Lower lobe of right lung (tissue), 2 donors: ENCODE data around the gene CEP20. TPM values are rescaled to one million over a fixed set of nuclear protein-coding genes. Genes with fewer than 3 reads are reported as not detected.
A peak's percentile ranks its signal among the peaks of the same experiment; 100 is the strongest.

ENCODE experiments used
- ATAC-seq, 2 donors: fragments of 200-7000 bp; cut with Tn5 transposase; one replicate each; pipeline ENCODE4 v1.9.1; 2020 to 2022; ENCODE audit warnings: mild to moderate bottlenecking in 2 of 2, moderate library complexity in 2 of 2
- DNase-seq: peaks from one replicate; pipeline ENCODE4 v3.0.0-alpha.2; 2020
- H3K27ac ChIP-seq: fragments of 200-600 bp; one replicate; pipeline ENCODE4 v1.8.0; 2022
- H3K27me3 ChIP-seq: fragments of 200-600 bp; one replicate; pipeline ENCODE4 v1.8.0; 2022; ENCODE audit warnings: low read depth
- H3K36me3 ChIP-seq: fragments of 200-600 bp; one replicate; pipeline ENCODE4 v1.8.0; 2022; ENCODE audit warnings: mild to moderate bottlenecking
- H3K4me1 ChIP-seq: fragments of 200-600 bp; one replicate; pipeline ENCODE4 v1.8.0; 2022
- H3K4me3 ChIP-seq: fragments of 200-600 bp; one replicate; pipeline ENCODE4 v1.8.0; 2022; ENCODE audit warnings: mild to moderate bottlenecking
- H3K9me3 ChIP-seq: fragments of 200-600 bp; one replicate; pipeline ENCODE4 v1.8.0; 2022
- CTCF ChIP-seq: fragments of 200-600 bp; IDR thresholded peaks from one replicate; pipeline ENCODE4 v1.8.0; 2022; ENCODE audit warnings: antibody characterized with exemption, mild to moderate bottlenecking
- intact Hi-C: fragments of 100-400 bp; cut with DNase I; formaldehyde crosslinking; loops from one replicate; pipeline ENCODE4 v1.11.0; 2022
- total RNA-seq: library from RNA; stranded (reverse); fragmentation: NEBNext Ultra II Directional; extraction: Animal tissue kit (Norgen Biotek cat#: 25700); gene quantifications from one replicate; pipeline ENCODE4 v1.2.1, GENCODE V29; 2021
- donor health status: DM: no; HTN: yes; CAD: no; lungs with severe emphysema.

CEP20 gene
- total RNA-seq, 1 donor from 2014 or later = 24.1 TPM

GRCh38 chr16:15825750-15826305, 62.6 kb downstream of the CEP20 start:
- ATAC-seq (no peak), DNase-seq (no peak)
- no peak for TF ChIP-seq CTCF
- no peaks in the 10 kb centered on the region for H3K36me3 ChIP-seq
- H3K4me3 ChIP-seq = no peak overlapping the region
- H3K27ac ChIP-seq = no peak overlapping the region
- intact Hi-C loops = no loop called here
- peaks cover 5% of the 10 kb centered on the region for H3K4me1 ChIP-seq
- H3K9me3 ChIP-seq = no peaks in the 10 kb centered on the region
- H3K27me3 ChIP-seq = no peaks in the 10 kb centered on the region

GRCh38 chr16:15822957-15823356, 65.4 kb downstream of the CEP20 start:
- H3K4me1 ChIP-seq = no peaks in the 10 kb centered on the region
- intact Hi-C loops = no loop called here
- TF ChIP-seq CTCF = no peak
- no peaks in the 10 kb centered on the region for H3K27me3 ChIP-seq
- no peak overlapping the region for H3K4me3 ChIP-seq
- no peaks in the 10 kb centered on the region for H3K36me3 ChIP-seq
- peak; percentile 24 to 31 for ATAC-seq
- DNase-seq = no peak
- H3K27ac ChIP-seq = no peak overlapping the region
- H3K9me3 ChIP-seq = no peaks in the 10 kb centered on the region

- H3K4me1 ChIP-seq = no peaks in the 10 kb centered on the region
- no peaks in the 10 kb centered on the region for H3K27me3 ChIP-seq
- H3K4me3 ChIP-seq = no peak overlapping the region
- peaks cover 9% of the 10 kb centered on the region for H3K9me3 ChIP-seq
- no peak for ATAC-seq
- H3K36me3 ChIP-seq = no peaks in the 10 kb centered on the region
- TF ChIP-seq CTCF = no peak
- intact Hi-C loops = no loop called here
- no peak for DNase-seq
- H3K27ac ChIP-seq = no peak overlapping the region
These were observed 67.6 kb downstream of the CEP20 start for GRCh38 chr16:15820837-15821236.

GRCh38 chr16:15819046-15819445, 69.4 kb downstream of the CEP20 start:
- H3K36me3 ChIP-seq = no peaks in the 10 kb centered on the region
- H3K27ac ChIP-seq = no peak overlapping the region
- H3K27me3 ChIP-seq = no peaks in the 10 kb centered on the region
- ATAC-seq (no peak), DNase-seq (no peak)
- no peak for TF ChIP-seq CTCF
- intact Hi-C loops = no loop called here
- H3K9me3 ChIP-seq = peaks cover 13% of the 10 kb centered on the region
- H3K4me1 ChIP-seq = no peaks in the 10 kb centered on the region
- no peak overlapping the region for H3K4me3 ChIP-seq

GRCh38 chr16:15817446-15817845, 71.0 kb downstream of the CEP20 start:
- peaks cover 3% of the 10 kb centered on the region for H3K4me1 ChIP-seq
- H3K9me3 ChIP-seq = peaks cover 13% of the 10 kb centered on the region
- intact Hi-C loops = no loop called here
- no peak overlapping the region for H3K4me3 ChIP-seq
- H3K36me3 ChIP-seq = no peaks in the 10 kb centered on the region
- no peak for DNase-seq
- TF ChIP-seq CTCF = no peak
- no peak overlapping the region for H3K27ac ChIP-seq
- ATAC-seq = no peak
- H3K27me3 ChIP-seq = no peaks in the 10 kb centered on the region

- Histone ChIP-seq H3K4me1 (peaks cover 15% of the 10 kb centered on the region), H3K9me3 (peaks cover 13% of the 10 kb centered on the region), H3K27me3 (no peaks in the 10 kb centered on the region), H3K4me3 (no peak overlapping the region), H3K36me3 (no peaks in the 10 kb centered on the region), H3K27ac (no peak overlapping the region)
- no peak for DNase-seq
- intact Hi-C loops = no loop called here
- TF ChIP-seq CTCF = no peak
- ATAC-seq = no peak
These were observed 72.2 kb downstream of the CEP20 start for GRCh38 chr16:15816228-15816627.
